ENCODE data around the gene ZNF568.

Gene ZNF568

GRCh38 chr19:37007587-37008220 lies 91.6 kb downstream of the ZNF568 start:
- peak; percentile 24 for DNase-seq

GRCh38 chr19:37009871-37010270 lies 93.7 kb downstream of the ZNF568 start:
- no peak for DNase-seq

GRCh38 chr19:37012093-37012745 lies 96.1 kb downstream of the ZNF568 start:
- DNase-seq, result no peak

GRCh38 chr19:37014456-37014855 lies 98.3 kb downstream of the ZNF568 start:
- DNase-seq, result no peak

GRCh38 chr19:37045140-37045539 lies 129.0 kb downstream of the ZNF568 start:
- no peak for DNase-seq

Measured in NCI-H510A treated with DMSO at 0.1 percent for 48 hours (cell line).